ENCODE measurements around the gene ZDHHC11B. TPM values are rescaled to one million over a fixed set of nuclear protein-coding genes. Genes with fewer than 3 reads are reported as not detected.

The ZDHHC11B gene
- polyA plus RNA-seq, 4 donors: 2.2 to 18.8 (median 9.5) TPM

GRCh38 chr5:671459-672328 lies 112.8 kb downstream of the ZDHHC11B start:
- DNase-seq (peak; percentile 80 to 87), FAIRE-seq (no peak)
- Histone ChIP-seq H3K27me3 (ENCODE audit: control insufficient read depth in 3 of 3, insufficient read depth in 3 of 3, low read length in 3 of 3) (no peaks in the 10 kb centered on the region), H3K9me3 (ENCODE audit: control insufficient read depth in 2 of 2, insufficient read depth in 1 of 2, low read depth in 1 of 2, low read length in 1 of 2) (no peaks in the 10 kb centered on the region), H3K27ac (ENCODE audit: low read depth in 1 of 3, low read length in 2 of 3) (peak overlapping the region in 1 of 3 donors; percentile 45), H3K4me1 (ENCODE audit: control insufficient read depth in 3 of 3, insufficient read depth in 2 of 3, low read depth in 1 of 3, low read length in 2 of 3) (peaks cover 6 to 32% (median 15%) of the 10 kb centered on the region in 3 donors), H3K36me3 (ENCODE audit: control insufficient read depth in 3 of 3, insufficient read depth in 2 of 3, low read depth in 1 of 3, low read length in 3 of 3) (peaks cover 0 to 37% (median 0%) of the 10 kb centered on the region in 3 donors), H3K4me3 (ENCODE audit: low read depth in 1 of 3, low read length in 3 of 3) (no peak overlapping the region)
- 14 to 22% (median 20%) methylated on average over 26 to 27 of the region's 27 CpGs for WGBS, 3 donors

GRCh38 chr5:670396-671270 lies 113.9 kb downstream of the ZDHHC11B start:
- Histone ChIP-seq H3K9me3 (ENCODE audit: control insufficient read depth in 2 of 2, insufficient read depth in 1 of 2, low read depth in 1 of 2, low read length in 1 of 2) (no peaks in the 10 kb centered on the region), H3K27me3 (ENCODE audit: control insufficient read depth in 3 of 3, insufficient read depth in 3 of 3, low read length in 3 of 3) (no peaks in the 10 kb centered on the region), H3K4me1 (ENCODE audit: control insufficient read depth in 3 of 3, insufficient read depth in 2 of 3, low read depth in 1 of 3, low read length in 2 of 3) (peaks cover 6 to 32% (median 15%) of the 10 kb centered on the region in 3 donors), H3K27ac (ENCODE audit: low read depth in 1 of 3, low read length in 2 of 3) (no peak overlapping the region), H3K36me3 (ENCODE audit: control insufficient read depth in 3 of 3, insufficient read depth in 2 of 3, low read depth in 1 of 3, low read length in 3 of 3) (peaks cover 0 to 42% (median 0%) of the 10 kb centered on the region in 3 donors), H3K4me3 (ENCODE audit: low read depth in 1 of 3, low read length in 3 of 3) (no peak overlapping the region)
- FAIRE-seq (no peak), DNase-seq (no peak)
- 50 to 64% (median 64%) methylated on average over 29 to 33 of the region's 33 CpGs for WGBS, 3 donors

GRCh38 chr5:669842-670395 lies 114.6 kb downstream of the ZDHHC11B start:
- H3K27me3 ChIP-seq (ENCODE audit: control insufficient read depth in 3 of 3, insufficient read depth in 3 of 3, low read length in 3 of 3): no peaks in the 10 kb centered on the region
- 84 to 88% (median 85%) methylated on average over 19 to 22 of the region's 22 CpGs for WGBS, 3 donors
- H3K9me3 ChIP-seq (ENCODE audit: control insufficient read depth in 2 of 2, insufficient read depth in 1 of 2, low read depth in 1 of 2, low read length in 1 of 2): no peaks in the 10 kb centered on the region

GRCh38 chr5:669111-669841 lies 115.3 kb downstream of the ZDHHC11B start:
- Histone ChIP-seq H3K9me3 (ENCODE audit: control insufficient read depth in 2 of 2, insufficient read depth in 1 of 2, low read depth in 1 of 2, low read length in 1 of 2) (no peaks in the 10 kb centered on the region), H3K27me3 (ENCODE audit: control insufficient read depth in 3 of 3, insufficient read depth in 3 of 3, low read length in 3 of 3) (no peaks in the 10 kb centered on the region), H3K4me3 (ENCODE audit: low read depth in 1 of 3, low read length in 3 of 3) (no peak overlapping the region), H3K4me1 (ENCODE audit: control insufficient read depth in 3 of 3, insufficient read depth in 2 of 3, low read depth in 1 of 3, low read length in 2 of 3) (peaks cover 6 to 30% (median 15%) of the 10 kb centered on the region in 3 donors), H3K36me3 (ENCODE audit: control insufficient read depth in 3 of 3, insufficient read depth in 2 of 3, low read depth in 1 of 3, low read length in 3 of 3) (peaks cover 0 to 51% (median 0%) of the 10 kb centered on the region in 3 donors), H3K27ac (ENCODE audit: low read depth in 1 of 3, low read length in 2 of 3) (no peak overlapping the region)
- peak; percentile 30 to 44 for DNase-seq
- no peak for FAIRE-seq
- WGBS, 3 donors: 58 to 70% (median 69%) methylated on average over 40 of the region's 40 CpGs

More at GRCh38 chr5:669842-670395, 114.6 kb downstream of the ZDHHC11B start:
- H3K36me3 ChIP-seq (ENCODE audit: control insufficient read depth in 3 of 3, insufficient read depth in 2 of 3, low read depth in 1 of 3, low read length in 3 of 3): peaks cover 0 to 47% (median 0%) of the 10 kb centered on the region in 3 donors
- H3K4me3 ChIP-seq (ENCODE audit: low read depth in 1 of 3, low read length in 3 of 3): no peak overlapping the region
- no peak for FAIRE-seq
- H3K27ac ChIP-seq (ENCODE audit: low read depth in 1 of 3, low read length in 2 of 3): no peak overlapping the region
- no peak for DNase-seq
- peaks cover 6 to 32% (median 15%) of the 10 kb centered on the region in 3 donors for H3K4me1 ChIP-seq (ENCODE audit: control insufficient read depth in 3 of 3, insufficient read depth in 2 of 3, low read depth in 1 of 3, low read length in 2 of 3)

GRCh38 chr5:668283-668995 lies 116.1 kb downstream of the ZDHHC11B start:
- Histone ChIP-seq H3K36me3 (ENCODE audit: control insufficient read depth in 3 of 3, insufficient read depth in 2 of 3, low read depth in 1 of 3, low read length in 3 of 3) (peaks cover 0 to 59% (median 0%) of the 10 kb centered on the region in 3 donors), H3K9me3 (ENCODE audit: control insufficient read depth in 2 of 2, insufficient read depth in 1 of 2, low read depth in 1 of 2, low read length in 1 of 2) (peaks cover 0 to 2% of the 10 kb centered on the region in 2 donors), H3K27me3 (ENCODE audit: control insufficient read depth in 3 of 3, insufficient read depth in 3 of 3, low read length in 3 of 3) (no peaks in the 10 kb centered on the region), H3K4me1 (ENCODE audit: control insufficient read depth in 3 of 3, insufficient read depth in 2 of 3, low read depth in 1 of 3, low read length in 2 of 3) (peaks cover 6 to 21% (median 13%) of the 10 kb centered on the region in 3 donors), H3K4me3 (ENCODE audit: low read depth in 1 of 3, low read length in 3 of 3) (no peak overlapping the region), H3K27ac (ENCODE audit: low read depth in 1 of 3, low read length in 2 of 3) (no peak overlapping the region)
- FAIRE-seq: no peak
- 84 to 91% (median 88%) methylated on average over 42 to 44 of the region's 44 CpGs for WGBS, 3 donors
- no peak for DNase-seq

GRCh38 chr5:666816-667498 lies 117.6 kb downstream of the ZDHHC11B start:
- FAIRE-seq: no peak
- H3K4me1 ChIP-seq (ENCODE audit: control insufficient read depth in 3 of 3, insufficient read depth in 2 of 3, low read depth in 1 of 3, low read length in 2 of 3): peaks cover 1 to 6% (median 2%) of the 10 kb centered on the region in 3 donors
- H3K4me3 ChIP-seq (ENCODE audit: low read depth in 1 of 3, low read length in 3 of 3): no peak overlapping the region
- peaks cover 0 to 17% of the 10 kb centered on the region in 2 donors for H3K9me3 ChIP-seq (ENCODE audit: control insufficient read depth in 2 of 2, insufficient read depth in 1 of 2, low read depth in 1 of 2, low read length in 1 of 2)
- H3K36me3 ChIP-seq (ENCODE audit: control insufficient read depth in 3 of 3, insufficient read depth in 2 of 3, low read depth in 1 of 3, low read length in 3 of 3): peaks cover 0 to 74% (median 0%) of the 10 kb centered on the region in 3 donors
- WGBS, 3 donors: 93% methylated on average over 13 of the region's 13 CpGs
- no peak overlapping the region for H3K27ac ChIP-seq (ENCODE audit: low read depth in 1 of 3, low read length in 2 of 3)
- no peaks in the 10 kb centered on the region for H3K27me3 ChIP-seq (ENCODE audit: control insufficient read depth in 3 of 3, insufficient read depth in 3 of 3, low read length in 3 of 3)
- no peak for DNase-seq
